GM10266 (cell line): Measurements from ENCODE around the gene OTOG.

ENCODE experiments used
- DNase-seq: peaks from one replicate; pipeline ENCODE4 v3.0.0; 2012; ENCODE audit errors: extremely low spot score
- TF ChIP-seq, protein P1 (sequence below): IDR thresholded peaks from 2 replicates; pipeline ENCODE4 v1.5.1; 2012; ENCODE audit warnings: mild to moderate bottlenecking, low read depth; ENCODE audit not compliant: control insufficient read depth, insufficient read depth; ENCODE audit errors: missing control alignments

OTOG gene

DNA sequence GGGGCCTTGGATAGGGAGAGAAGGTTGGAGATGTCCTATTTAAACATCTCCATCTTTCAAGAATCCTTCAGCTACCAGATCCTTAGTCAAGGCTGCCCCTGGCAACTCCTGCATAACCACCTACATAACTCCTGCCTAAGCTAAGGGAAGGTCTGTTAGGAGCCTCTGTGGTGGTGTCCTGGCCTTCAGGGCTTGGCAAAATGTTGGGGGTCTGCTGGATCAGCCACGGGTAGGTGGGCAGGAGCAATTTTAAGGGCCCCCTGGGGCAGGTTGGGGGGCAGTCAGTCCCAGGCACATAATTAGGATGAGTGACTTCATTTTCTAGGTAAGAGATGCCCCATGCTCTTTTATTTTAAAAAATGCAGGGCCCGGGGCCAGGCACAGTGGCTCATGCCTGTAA is 28.7 kb upstream of the OTOG start:
- no peak for DNase-seq
- TF ChIP-seq, protein P1, sequence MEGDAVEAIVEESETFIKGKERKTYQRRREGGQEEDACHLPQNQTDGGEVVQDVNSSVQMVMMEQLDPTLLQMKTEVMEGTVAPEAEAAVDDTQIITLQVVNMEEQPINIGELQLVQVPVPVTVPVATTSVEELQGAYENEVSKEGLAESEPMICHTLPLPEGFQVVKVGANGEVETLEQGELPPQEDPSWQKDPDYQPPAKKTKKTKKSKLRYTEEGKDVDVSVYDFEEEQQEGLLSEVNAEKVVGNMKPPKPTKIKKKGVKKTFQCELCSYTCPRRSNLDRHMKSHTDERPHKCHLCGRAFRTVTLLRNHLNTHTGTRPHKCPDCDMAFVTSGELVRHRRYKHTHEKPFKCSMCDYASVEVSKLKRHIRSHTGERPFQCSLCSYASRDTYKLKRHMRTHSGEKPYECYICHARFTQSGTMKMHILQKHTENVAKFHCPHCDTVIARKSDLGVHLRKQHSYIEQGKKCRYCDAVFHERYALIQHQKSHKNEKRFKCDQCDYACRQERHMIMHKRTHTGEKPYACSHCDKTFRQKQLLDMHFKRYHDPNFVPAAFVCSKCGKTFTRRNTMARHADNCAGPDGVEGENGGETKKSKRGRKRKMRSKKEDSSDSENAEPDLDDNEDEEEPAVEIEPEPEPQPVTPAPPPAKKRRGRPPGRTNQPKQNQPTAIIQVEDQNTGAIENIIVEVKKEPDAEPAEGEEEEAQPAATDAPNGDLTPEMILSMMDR = no peak

DNA sequence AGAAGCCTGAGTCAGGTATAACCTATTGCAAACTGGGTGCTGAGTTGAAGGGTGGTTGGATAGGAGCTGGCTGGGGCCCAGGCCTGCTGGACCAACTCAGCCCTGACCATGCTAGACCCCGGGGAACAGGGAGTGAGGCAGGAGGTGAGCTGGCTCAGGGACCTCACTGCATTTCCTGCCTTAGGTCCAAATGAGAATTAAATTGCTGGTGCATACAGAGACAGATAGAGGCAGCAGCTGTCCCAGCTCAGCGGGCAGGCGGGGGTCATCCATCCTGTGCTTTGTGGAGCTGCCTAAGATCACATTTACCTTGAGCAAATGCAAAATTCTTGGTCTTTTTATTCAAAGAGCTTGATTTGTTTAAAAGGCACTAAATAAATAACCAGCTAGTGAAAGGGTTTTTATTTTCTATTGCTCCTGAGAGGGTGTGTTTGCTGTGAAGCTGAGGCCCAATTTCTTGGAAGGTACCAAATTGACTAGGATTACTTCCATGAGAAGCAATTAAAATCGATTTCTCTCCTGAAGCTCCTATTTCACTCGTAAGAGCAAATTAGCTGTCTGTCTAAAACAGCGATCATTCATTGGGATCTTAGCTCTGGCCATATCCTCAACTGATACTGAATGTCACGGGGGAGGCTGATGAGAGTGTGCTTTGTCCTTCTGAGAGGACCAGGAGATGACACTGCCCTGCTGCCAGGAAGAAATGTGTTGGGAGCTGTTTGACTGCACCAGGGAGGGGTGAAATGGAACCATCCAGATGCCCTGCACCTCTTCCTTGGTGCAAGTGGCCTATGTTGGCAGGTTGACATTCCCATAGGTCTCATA is 27.8 kb upstream of the OTOG start:
- TF ChIP-seq, protein P1 = no peak
- DNase-seq = no peak

DNA sequence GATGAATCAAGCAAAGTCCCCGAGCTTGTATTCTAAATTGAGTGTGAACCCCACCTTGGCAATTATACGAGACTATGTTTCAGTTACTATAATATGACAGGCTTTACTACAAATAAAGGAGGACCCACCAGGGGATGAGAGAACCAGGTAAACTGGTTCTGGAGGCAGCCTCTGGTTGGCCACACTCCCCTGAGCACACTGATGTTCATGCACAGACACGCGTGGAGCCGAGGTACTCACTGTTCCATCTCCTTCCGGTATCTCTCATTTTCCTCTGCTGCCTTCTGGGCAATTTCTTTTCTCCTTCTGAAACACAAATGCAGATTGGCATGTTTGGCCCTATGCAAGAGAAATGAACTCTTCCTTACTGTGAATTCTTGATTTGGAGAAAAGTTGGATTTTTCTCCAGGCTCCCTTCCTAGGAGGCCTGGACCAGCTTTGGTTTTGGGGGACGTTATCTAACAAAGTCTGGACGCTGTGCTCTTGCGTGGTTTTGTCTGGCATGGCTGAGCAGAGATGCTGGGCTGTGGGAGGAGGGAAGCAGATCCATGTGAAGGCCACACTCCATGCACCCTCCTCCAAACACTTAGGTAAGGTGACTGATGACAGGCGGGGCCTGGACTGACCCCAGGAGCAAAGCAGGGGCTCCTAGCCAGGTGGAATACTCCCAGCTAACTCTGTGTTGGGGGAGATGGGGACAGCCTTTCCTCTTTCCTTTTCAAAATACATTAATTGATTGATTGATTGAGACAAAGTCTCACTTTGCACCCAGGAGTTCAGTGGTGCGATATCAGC is 25.8 kb upstream of the OTOG start:
- no peak for DNase-seq
- TF ChIP-seq, protein P1 = no peak

DNA sequence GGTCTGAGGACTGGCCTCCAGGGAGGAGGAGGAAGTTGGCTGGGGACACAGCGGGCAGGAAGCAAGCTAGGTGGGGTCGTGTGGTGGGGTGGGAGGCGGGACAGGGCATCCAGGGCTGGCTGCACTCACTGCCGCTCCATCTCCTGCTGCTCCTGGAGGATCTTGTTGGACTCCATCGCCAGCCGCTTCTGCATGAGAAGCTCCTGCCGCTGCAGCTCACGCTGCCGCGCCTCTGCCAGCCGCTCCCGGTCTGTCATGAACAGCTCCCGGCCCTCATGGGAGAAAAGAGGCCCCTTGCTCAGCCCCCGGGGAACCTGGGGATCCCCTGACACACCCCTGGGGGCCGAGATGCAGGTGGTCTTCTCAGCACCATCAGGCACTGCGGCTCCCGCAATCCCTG is 24.4 kb upstream of the OTOG start:
- TF ChIP-seq, protein P1 = no peak

DNA sequence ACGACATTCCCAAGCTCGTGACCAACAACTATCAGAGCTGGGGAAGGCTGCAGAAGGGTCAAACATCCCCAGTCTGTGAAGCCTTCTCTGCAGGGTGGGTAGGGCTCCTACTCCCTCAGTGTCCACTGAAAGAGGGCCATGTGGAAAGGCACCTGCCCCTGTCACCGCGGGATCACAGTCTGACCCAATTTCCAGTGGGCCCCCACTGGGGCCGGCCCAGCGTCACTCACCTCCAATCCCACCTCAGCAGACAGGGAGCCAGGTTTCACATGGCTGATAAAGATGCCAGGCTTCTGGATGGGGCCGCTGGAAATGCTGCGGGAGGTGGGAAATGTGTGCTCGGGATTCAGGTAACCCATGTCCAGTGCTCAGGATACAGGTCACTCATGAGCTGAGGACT is 22.8 kb upstream of the OTOG start:
- TF ChIP-seq, protein P1 = no peak
- no peak for DNase-seq

More for the DNA sequence above, 24.4 kb upstream of the OTOG start:
- DNase-seq = no peak

DNA sequence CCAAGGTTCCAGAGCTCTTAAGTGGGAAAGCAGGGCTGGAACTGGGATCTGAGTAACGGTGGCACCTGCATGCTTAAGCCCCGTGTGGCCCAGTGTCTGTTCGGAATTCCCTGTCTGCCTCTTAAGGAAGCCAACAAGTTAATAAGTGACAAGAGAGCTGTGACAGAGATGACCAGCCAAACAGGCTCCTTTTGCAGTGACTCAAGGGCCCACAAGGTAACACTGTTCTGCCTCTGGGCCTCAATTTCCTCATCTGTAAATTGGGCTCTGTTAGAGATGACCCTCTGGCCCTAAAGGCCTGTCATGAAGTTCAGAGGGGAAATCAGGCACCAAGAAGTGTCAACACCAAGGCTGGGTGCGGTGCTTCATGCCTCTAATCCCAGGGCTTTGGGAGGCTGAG is 21.5 kb upstream of the OTOG start:
- no peak for DNase-seq
- TF ChIP-seq, protein P1 = no peak

DNA sequence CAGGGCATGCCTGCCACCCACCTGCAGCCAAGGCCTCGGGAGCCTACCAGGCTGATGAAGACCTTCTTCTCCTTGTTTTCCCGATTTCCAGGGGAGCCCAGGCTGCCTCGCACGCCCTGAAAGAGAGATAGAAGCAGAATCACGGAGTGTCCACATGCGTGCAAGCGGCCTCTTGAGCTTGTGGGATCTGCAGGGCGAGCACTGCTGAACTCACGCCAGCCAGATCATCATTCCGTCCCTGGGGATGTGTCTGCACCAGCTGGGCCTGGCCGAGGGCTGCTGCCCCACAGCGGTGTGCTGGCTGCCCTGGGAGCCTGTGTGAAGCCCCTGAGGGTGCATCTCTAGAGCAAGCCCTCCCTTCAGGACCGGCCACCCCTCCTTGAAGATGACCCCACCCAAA is 20.7 kb upstream of the OTOG start:
- TF ChIP-seq, protein P1 = no peak
- DNase-seq = no peak
